Measurements from ENCODE around the gene ARMC6.
"Not testable (repeated sequence)": the region's sequence is repeated elsewhere in the genome, so short reads cannot be mapped to it uniquely, and the experiment has no call there.

Gene ARMC6

DNA sequence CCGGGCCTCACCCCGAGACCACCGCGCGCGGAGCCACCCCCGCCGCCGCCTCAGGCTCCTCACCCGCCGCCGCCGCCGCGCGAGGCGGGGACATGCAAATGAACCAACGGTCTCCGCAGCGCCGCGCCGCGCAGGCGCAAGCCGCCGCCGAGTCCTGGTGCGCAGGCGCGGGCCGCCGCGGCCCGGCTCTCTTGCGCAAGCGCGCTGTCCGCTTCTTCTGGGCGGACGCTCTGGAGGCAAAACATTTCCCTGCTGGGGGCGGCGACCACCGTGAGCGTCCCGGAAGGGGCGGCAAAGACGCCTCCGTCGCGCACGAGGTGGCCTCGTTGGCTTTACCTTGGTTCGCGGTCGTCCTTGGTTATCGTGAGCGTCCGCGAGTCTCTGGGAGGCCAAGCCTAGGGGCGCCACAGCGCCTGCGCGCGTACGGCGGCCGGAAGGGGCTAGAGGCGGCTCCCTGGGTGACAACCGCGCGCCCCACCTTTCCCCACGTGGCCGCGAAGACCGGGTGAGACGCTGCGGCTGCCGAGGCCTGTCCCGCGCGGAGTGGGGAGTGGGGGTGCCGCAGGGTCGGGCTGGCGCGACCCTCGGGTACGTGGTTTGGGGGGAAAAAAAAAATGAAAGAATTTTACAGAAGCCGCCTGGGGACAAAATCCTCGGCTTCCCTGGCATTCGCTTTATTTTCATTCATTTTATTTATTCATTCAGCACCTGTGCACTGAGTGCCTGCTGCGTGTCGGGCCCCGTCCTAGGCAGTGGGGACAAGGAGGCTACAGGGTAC, at the start of gene ARMC6, which contains the start of gene SUGP2:
Gene ARMC6 (plus strand): TSS at position 178 of the 778 bp plus-strand sequence. CDS start 607 bp downstream, outside the sequence.
Gene SUGP2 (minus strand): TSS at position 92 of the 778 bp plus-strand sequence. CDS start 2,446 bp downstream, outside the sequence.
- no peak for FAIRE-seq

DNA sequence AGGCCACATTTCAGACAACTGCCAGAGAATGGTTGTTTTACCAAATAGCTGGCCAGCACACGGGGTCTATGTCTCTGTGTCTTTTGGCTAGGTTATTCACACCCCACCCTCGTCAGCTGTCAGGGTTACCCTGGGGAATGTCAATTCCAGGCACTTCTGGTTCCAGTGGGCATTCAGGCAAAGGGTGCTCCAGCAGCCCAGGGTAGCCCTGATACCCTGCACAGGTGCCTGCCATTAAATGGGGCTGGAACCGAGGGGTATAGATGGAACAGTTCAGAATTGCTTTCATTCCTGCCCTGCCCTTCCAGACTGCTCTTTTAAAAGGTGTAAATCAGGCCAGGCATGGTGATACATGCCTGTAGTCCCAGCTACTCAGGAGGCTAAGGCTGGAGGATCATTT, 49.2 kb upstream of the ARMC6 start:
- FAIRE-seq = no peak

DNA sequence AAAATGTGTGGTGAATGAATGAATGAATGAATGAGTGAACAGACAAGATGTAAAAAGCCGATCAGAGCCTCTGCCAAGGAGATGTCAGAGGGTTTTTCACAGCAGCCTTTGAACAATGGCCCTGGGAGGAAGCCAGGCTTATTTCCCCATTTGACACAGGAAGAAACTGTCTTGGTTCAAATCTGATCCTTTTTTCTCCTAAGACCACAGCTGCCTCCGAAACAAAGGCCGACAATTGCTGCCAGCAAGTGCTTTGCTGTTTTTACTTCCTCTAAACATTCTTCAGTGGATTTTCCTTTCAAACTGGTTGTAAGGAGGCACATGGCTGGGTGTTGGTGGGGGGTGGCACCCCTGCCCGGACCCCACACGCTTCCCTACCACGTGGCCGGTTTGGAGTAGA, 48.1 kb upstream of the ARMC6 start:
- FAIRE-seq = no peak

DNA sequence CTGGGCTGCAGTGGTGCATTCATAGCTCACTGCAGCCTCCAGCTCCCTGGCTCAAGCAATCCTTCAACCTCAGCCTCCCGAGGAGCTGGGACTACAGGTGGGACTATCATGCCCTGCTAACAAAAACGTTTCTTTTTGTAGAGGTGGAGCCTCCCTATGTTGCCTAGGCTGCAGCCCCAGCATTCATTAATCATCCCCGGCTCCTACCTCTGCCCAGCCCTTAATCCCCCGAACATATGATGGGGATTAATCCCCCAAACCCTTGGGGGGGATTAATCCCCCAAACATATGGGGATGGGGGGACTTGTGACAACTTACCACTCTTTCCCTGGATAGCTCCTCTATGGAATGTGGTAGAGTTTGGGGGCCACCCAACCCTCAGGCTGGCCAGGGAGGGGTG, 45.9 kb upstream of the ARMC6 start:
- FAIRE-seq = no peak

DNA sequence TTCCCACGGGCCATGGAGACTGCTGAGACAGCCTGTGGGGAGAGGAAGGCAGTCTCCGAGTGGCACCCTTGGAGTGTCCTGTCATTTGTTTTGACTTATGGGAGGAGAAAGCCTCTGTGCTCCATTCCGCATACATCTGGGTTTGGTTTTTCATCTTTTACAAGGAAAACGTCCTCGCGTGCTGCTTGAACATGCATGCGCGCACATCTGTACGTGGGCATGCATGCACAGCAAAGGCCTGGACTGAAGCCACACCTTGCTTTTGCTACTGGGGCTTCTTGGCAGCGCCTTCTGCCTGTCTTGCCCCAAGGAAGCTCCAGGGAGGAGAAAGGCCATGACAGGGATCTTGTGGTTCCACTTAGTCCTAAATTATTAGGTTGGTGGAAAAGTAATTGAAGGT, 44.1 kb upstream of the ARMC6 start:
- FAIRE-seq = no peak

DNA sequence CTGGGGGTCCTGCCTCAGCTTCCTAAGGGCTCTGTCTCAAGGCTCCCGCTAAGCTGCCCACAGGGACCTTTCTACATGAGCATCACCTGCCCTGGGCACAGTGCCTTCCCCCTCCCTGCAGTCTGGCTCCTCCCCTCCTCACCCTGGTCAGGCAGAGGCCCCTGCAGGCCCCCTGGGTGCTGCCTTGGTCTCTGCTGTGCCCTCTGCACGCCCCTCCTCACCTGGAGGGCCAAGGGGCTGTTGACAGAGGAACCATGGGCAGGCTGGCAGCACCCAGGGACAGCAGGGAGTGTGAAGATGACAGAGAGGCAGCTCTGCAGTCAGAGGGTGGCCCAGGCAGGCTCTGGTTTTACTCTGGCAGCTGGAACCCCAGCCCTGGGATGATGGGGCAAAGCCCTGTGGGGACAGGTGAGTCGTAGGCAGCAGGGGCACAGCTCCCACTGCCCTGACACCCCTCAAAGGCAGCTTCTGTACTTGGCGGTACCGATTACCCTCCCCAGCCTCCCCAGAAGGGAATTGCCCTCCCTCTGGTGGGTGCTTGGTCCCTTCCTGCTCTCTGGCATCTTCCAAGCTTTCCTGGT, 43.2 kb upstream of the ARMC6 start:
- no peak for FAIRE-seq

DNA sequence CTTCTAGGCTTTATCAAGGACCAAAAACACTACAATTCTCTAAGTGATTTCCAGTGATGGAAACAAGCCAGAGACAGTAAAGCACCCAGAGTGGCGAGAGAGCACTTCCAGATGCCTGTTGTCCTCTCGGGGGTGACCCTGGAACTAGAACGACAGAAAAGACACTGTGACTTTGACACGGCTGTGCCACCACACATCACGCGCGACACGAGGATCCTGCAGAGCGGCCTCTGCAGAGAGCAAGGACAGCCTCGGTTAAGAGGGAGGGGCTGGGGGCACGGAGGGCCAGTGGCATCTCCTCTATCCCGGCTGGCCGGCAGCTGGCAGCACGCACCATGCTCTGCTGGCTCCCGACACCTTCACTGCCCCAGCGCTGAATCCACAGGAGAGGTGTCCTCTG, 42.4 kb upstream of the ARMC6 start:
- FAIRE-seq = no peak

DNA sequence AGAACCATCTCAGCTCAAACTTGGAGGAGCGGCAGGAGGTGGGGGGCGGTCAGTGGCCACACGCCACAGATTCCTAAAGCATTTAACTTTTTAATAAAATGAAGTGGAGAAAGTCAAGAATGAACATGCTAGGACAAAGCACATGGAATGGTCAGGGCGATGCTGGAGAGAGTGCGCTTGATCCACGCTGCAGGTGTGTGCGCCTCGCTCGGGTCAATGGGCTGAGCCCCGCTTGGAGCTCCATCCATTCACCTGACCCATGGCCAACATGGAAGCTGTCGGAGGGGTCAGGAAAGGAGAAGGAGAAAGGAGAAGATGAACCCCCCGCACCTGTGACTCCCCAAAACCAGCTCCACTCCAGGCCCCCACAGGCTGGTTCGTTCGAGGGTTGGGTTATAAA, 41.9 kb upstream of the ARMC6 start:
- no peak for FAIRE-seq

DNA sequence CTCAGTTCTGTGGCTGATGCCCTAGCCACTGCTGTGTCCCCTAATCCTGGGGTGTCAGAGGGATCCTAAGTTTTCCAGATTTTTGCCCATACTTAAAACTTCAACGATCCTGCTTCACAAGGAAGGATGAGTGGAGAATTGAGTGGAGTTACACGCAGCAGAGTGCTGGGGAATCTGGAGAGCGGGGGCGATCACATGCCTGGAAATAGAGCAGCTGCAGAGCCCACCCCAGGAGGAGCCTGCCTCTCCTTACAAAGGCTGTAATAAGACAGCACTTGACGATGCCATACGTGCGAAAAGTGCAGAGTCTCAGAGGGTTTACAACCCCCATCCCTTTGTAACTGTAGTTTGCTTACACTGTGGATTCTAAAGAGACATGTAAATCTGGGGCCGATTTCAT, 40.7 kb upstream of the ARMC6 start:
- no peak for FAIRE-seq

DNA sequence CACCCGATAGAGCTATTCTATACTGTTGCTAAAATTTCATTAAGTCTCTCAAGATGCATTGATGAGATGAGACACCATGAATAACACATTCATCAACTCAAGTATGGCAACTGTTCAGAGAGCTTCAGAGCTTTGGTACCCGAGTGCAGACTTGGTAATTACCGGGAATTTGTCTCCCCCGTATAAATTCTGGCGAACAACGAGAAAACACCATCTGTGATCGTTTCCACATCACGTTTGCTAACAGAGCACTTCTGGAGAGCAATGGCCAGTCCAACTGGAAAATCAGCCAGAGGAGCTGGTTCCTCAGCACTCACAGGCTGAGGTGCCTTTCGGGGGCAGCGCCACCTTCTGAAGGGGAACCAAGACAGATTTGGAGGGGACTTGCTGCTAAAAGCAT, 40.3 kb upstream of the ARMC6 start:
- FAIRE-seq = no peak

DNA sequence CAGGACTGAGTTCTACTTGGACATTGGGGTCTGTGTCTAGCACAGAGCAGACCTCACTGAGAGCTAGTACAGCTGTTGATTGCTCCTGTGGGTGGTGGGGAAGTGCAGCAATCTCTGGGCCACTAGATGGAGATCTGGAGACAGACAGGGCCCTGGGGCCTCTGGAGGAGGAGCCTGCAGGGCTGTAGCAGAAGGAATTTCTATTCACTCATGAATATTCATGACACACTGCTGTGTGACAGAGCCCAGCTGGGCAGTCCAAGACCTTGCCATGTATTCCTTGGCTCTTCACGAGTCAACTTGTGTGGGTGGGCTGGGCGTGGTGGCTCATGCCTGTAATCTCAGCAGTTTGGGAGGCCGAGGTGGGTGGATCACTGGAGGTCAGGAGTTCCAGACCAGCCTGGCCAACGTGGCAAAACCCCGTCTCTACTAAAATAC, 37.6 kb upstream of the ARMC6 start:
- no peak for FAIRE-seq

DNA sequence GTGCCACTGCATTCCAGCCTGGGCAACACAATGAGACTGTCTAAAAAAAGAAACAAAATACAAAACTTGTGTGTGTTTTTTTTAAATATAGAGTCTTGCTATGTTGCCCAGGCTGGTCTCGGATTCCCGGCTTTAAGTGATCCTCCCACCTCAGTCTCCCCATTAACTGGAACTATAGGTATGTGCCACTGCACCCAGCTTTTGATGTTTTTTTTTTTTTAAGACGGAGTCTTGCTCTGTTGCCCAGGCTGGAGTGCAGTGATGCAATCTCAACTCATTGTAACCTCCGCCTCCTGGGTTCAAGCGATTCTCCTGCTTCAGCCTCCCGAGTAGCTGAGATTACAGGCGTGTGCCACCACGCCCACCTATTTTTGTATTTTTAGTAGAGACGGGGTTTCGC, 37.1 kb upstream of the ARMC6 start:
- no peak for FAIRE-seq

DNA sequence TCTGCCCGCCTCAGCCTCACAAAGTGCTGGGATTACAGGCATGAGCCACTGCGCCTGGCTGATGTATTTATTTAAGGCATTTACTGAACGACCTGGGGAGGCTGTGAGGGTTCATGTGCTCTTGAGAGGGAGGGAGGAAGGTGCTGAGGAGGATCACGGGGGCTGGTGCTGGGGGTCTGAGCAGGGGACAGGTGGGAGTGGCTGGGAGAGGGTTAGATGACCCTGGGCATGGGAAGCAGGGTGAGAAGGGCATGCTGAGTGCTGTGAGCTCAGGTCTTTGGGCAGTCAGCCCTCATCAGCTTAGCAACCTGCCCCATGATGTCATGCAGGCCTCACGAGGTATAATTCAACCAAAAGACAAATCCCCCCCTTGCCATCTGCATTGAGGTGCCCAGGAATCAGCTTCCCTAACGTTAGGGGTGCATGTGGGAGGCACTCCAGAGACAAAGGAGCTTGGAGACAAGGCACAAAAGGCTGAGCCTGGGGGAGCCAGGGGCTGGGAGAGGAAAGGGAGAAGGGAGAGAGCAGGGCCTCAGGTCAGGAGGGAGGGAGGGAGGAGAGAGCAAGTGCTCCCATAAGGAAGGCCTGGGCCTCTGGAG, 36.5 kb upstream of the ARMC6 start:
- no peak for FAIRE-seq

DNA sequence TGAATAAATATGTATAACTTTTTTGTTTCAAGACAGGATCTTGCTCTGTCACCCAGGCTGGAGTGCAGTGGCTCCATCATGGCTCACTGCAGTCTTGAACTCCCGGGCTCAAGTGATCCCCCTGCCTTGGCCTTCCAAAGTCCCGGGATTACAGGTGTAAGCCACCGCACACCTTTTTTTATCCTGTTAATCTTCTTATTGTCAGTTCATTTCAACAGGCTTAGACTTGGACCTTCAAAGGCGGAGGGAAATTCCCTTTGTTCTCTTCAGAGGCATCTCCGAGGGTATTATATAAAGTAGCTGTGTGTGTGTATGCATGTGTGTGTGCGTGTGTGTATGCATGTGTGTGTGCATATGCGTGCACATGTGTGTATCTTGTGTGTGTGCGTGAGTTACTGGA, 35.1 kb upstream of the ARMC6 start:
- FAIRE-seq = no peak

DNA sequence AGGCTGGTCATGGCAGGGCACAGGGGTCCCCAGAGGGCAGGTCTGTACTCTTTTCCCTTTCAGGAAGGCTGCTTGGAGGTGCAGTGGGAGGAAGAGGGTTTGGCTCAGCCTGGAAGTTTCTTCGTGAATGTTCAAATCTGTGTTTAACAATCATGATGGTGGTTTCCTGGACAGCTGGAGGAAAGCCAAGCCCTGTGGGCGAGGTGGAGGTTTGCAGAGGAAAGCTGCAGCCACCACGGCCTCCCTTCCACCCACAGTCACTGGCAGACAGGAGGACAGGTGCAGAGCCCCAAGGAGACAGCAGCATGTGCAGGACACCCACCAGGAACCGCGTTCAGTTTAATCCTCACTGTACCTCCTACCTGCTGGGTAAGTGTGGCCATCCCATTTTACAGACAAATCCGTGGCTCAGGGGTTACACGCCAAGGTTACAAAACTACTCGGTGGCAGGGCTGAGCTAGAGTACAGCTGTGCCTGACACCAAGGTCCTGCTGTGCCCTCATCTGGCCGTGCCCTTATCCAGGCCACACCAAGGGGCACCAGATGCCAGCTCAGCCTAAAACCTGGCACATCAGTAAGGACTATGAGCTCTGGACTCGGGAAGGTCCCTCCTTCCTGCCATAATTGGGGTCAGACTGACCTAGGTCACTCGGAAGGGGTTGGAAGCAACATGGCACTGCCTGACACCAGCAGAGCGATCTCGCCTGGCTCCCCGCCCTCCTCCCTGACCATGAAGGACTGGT, 34.2 kb upstream of the ARMC6 start:
- no peak for FAIRE-seq

DNA sequence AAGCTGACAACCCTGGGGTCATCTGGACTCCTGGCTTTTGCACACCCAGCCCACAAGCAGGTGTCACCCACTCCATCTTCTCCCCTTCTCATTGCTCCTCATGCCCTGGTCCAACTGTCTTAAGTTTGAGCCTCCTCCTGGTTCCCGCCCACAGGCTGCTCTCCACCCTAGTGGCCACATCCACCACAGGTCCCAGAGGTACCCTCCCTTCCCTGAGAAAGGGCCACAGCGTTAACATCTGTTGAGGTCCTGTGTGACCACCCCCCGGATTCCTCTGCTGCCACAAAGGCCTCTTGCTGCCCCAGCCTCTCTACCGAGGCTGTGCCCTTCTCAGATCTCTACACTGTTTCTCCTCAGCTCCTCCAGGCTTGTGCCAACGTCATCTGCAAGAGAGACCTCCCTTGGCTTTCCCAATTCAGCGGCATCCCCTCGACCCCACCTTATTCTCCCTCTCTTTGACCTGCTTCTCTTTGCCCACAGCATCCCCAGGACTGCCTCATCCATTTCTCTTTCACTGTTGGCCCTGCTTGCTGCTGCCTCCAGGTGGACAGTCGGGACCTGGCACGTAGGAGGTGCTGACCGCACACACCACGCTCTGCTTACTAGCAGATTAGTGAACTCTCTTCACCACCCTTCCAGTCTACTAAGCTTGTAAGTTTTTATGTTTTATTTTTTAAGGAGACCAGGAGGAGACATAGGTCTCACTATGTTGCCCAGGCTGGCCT, 33.3 kb upstream of the ARMC6 start:
- no peak for FAIRE-seq

DNA sequence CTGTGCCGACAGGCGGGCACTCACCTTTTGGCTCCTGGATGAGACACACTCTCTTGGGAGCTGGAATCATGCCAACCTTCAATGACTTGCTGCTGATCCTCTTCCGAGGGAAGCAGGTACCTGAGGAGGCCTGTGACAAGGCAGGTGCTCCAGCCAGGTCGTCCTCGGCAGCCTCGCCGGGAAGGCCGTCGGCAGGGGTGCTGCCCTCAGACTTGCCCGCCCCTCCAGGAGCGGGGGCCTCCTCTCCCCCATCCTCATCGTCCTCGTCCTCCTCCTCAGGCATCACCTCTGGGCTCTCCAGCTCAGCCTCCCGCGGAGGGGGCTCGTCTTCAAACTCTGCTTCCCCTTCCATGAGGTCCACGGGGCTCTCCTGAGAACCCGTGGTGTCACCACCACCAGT, 29.3 kb upstream of the ARMC6 start:
- no peak for FAIRE-seq

DNA sequence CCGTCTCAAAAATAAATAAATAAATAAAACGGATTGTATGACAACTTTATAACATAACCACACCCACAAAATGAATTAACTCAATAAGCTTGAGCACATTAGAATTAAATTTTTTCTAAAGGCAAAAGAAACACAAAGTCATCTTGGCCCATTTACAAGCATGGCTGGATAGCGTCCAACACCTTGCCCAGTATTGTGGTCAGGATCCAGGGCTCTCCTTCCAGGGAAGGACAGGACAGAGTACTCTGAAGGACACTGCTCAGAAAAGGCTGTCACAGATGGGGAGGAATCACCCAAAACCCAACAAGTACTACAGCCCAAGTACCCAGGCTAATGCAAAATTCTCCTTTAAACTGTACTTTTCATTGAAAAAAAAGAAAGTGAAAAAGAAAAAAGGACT, 27.2 kb upstream of the ARMC6 start:
- FAIRE-seq = no peak

DNA sequence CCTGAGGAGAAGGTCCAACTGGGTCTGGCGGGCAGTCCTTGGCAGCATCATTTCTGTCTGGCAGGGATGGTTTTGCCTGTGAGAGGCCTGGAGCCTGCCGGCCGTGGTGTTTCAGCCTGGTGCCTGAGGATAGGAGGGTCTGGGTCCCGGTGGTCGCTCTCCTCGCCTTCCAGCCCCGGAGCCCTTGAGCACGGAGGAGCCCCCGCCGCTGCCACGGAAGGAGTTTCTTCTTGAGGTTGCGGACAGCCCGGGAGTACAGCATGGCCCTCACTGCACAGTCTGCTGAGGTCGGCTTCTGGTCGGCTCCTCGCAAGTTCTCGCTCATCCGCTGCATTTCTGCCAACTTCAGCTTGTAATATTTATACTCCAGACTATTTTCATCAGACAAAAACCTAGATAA, 23.5 kb upstream of the ARMC6 start:
- FAIRE-seq = no peak

DNA sequence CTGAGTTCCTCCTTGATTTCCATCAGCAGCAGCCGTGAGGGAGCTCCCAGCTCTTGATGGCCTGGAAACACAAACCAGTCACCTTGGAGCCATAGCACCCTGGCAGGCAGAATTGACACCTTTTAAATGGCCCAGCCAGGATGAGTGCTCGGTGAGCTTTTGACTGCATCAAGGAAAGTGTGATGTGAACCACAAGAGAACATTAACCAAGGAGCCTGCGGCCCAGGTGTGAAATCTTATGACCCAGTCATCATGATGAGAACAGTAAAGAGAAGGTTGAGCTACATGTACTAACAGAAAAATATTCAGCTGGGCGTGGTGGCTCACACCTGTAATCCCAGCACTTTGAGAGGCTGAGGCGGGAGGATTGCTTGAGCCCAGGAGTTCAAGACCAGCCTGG, 22.9 kb upstream of the ARMC6 start:
- no peak for FAIRE-seq

DNA sequence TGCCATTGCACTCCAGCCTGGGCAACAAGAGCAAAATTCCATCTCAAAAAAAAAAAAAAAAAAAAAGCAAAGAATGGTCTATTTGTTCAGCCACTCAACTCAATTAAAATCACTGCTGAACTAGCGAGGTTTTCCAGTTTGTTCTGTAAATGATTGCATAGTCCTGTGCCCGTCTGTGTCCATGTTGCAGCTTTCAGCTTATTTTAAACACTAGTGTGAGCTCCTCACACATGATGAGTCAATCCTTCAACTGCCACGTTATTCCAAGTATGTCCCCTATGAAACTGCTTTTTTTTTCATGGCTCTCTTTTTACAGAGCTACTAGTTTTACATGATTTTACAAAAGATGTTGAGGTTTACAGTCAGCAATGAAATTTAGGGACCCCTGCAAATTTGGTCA, 12.3 kb upstream of the ARMC6 start:
- no peak for FAIRE-seq

DNA sequence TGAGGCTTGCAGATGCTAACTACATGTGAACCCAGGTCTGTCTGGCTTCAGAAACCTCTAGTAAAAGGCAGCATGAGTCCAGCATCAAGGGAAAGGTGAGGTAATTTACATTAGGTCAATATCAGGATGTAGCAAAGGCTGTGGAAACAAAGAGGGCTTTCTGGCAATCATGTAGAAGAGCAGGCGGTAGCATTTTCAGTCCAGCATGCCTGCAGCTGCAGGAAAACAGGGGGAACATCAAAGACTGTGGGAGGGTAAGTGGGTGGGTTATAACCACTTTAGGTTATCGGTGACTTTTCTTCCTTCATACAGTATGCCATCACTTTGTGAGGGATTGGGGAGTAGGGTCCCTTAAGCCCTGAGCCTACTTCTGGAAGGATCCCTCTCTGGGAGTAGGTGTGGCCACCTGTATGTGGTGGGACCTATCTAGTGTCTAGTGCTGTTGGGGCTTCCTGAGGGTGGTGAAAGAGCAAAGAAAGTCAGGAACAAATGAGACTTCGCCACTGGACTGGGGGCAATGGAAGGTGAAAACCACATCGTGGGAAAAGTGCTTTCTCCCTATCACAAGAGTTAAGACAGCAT, 10.9 kb upstream of the ARMC6 start:
- no peak for FAIRE-seq

DNA sequence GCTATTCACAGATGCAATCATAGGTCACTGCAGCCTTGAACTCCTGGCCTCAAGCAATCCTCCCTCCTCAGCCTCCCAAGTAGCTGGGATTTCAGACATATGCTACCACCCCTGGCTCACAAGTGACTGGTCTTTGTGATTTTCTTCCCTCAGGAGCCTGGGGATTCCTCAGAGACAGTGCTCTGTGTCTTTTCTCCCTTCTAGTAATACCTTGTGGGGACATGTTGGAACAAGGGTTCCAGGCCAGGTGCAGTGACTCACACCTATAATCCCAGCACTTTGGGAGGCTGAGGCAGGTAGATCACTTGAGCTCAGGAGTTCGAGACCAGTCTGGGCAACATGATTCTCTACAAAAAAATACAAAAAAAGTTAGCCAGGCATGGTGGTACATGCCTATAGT, 10.0 kb upstream of the ARMC6 start:
- not testable (repeated sequence) for FAIRE-seq

All from islet of Langerhans (tissue), 1 donor.